ENCODE data around the gene LYSMD1.
A peak's percentile ranks its signal among the peaks of the same experiment; 100 is the strongest.

The LYSMD1 gene

DNA sequence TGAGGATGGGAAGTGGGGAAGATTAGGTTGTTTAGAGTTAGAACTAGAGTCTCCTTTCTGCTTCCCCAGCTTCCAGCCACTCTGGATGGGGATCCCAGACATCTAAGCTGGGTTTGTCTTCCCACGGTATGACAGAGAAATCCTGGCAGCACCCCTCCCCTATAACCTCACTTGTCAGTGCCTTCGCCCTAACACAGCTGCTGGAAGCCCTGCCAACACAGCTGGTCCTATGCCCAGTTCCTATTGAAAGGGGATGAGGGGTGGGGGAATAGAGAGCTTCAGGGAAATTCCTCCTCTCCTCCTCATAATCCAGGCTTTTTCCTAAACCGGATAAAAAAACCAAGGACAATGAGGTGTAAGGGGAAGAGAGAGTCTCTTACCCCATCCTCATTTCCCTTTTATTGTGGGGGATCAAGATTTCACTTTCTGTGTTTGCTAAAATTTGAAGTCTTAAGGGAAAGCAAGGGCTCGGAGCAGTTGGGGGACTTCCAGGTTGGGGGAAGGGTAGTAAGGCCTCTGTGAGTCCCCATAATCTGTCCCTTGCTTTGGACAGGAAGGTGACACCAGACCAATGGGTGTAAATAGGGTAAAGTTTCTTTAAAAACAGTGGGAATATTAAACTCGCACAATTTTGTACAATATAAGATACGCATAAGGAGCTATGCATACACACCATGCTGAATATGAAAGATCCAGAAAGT is 9.5 kb upstream of the LYSMD1 start:
- no peak for DNase-seq

- DNase-seq, result no peak
These were observed 5.5 kb upstream of the LYSMD1 start for GRCh38 chr1:151171190-151171589.

DNA sequence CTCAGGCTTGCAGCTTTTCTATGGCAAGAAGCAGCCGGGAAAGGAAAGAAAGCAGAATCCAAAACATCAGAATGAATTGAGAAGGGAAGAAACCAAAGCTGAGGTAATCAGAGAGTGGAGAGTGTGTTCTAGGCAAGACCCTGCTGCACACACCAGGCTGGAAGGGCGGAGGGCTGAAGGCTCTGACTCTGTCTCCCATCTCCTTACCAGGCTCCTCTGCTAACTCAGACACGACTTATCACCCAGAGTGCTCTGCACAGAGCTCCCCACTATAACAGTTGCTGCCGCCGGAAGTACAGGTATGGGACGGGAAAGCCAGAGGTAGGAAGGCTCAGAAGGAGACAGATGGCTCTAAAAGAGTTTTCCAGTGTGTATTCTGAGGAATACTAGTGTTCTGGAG is 1.4 kb upstream of the LYSMD1 start:
- DNase-seq, result no peak

DNA sequence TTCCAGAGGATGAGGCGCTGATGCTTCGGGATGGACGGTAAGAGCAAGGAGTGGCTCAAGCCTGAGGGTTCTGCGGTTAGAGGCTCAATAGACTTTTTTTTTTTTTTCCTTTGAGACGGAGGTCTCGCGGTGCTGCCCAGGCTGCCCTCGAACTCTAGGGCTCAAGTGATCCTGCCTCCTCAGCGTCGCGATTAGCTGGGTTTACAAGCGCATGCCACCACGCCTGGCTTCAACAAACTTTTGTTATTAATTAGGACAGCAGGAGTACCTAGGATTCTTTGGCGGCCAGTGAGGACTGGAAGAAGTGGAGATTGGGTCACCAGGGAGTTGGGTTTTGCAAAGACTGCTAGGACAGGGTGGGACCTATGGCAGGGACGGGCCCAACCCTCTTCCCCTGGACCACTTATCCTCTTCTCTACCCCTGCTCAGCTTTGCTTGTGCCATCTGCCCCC is 829 bp upstream of the LYSMD1 start:
- DNase-seq, result no peak

GRCh38 chr1:151165281-151165737 is 393 bp downstream of the LYSMD1 start:
- DNase-seq, result no peak

GRCh38 chr1:151164732-151165280 is 896 bp downstream of the LYSMD1 start:
- DNase-seq, result no peak

DNA sequence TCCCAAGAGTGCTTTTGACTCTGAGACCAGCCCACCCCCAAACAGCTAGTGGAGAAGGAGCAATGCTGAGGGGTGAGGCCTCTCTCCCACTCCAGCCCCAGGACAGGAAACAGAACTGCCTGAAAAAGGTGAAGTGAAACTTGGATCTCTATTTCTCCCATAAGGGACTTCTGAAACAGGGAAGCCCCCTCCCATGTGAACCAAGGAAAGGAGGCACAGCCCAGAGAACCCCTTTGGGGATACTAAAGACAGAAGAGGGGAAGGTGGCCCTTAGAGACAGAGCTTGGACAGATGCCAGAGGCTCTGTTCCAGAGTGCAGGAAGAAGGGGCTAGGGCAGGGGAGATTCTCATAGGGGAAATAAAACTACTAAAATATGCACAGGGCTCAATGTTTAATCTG is 6.3 kb downstream of the LYSMD1 start:
- no peak for DNase-seq

DNA sequence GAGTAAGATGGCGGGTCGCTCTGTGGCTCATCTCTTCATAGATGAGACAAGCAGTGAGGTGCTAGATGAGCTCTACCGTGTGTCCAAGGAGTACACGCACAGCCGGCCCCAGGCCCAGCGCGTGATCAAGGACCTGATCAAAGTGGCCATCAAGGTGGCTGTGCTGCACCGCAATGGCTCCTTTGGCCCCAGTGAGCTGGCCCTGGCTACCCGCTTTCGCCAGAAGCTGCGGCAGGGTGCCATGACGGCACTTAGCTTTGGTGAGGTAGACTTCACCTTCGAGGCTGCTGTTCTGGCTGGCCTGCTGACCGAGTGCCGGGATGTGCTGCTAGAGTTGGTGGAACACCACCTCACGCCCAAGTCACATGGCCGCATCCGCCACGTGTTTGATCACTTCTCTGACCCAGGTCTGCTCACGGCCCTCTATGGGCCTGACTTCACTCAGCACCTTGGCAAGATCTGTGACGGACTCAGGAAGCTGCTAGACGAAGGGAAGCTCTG is 6.9 kb downstream of the LYSMD1 start:
- no peak for DNase-seq

DNA sequence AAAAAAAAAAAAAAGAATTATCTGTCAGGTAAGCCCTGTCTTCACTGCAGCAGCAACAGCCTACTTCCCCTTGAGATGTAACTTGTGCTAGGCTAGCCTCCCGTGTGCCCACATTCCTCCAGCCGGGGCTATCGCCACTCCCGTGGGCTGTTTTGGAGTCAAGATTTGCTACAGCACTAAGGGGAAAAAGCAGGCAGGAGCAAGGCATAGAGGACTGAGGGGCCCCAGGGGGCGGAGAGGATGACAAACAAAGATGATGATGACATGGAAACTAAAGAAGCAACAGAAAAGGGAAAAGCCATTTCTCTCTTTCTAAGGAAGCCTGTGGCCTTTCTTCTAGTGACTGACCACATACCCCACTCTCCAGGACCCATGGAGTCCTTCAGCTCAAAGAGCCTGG is 7.4 kb downstream of the LYSMD1 start:
- DNase-seq, result no peak

- no peak for DNase-seq
These were observed 8.6 kb downstream of the LYSMD1 start for GRCh38 chr1:151157067-151157531.

DNA sequence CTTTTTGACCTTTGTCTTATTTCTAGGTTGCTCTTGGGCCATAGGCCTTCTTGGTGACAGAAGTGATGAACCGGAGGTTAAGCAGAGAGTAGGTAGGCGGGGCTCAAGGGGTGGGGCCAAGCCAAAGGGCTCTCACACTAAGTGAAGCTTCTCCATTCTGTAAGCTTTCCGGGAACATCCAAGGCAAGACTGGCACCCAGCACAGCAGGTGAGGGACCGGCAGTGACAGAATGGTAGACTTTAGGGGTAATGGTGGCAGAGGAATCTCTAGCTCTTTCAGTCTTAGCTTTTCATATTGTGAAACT is 9.2 kb downstream of the LYSMD1 start, which contains the start of gene TNFAIP8L2:
TNFAIP8L2 (plus strand) TSS at position 135 of the 305 bp plus-strand sequence. CDS start 2,049 bp downstream, outside the sequence.
- no peak for DNase-seq

GRCh38 chr1:151147665-151148064 is 18.0 kb downstream of the LYSMD1 start:
- no peak for DNase-seq

DNA sequence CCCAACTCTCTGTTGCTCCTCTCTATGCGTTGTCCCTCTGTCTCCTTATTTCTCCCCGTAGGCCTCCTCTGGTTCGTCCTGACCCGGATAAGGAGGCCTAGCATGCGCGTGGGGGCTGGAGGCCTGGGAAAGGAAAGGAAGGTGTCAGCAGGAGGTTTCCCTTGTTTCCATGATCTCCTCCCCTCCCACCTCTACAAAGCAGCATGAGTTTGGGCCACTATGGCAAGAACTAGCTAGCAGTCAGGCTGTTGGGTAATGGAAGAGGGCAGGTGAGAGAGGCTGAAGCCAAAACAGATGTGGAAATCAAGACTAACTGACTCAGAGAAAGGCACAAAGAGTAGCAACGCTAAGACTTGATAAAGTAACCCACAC is 18.6 kb downstream of the LYSMD1 start:
- no peak for DNase-seq

- peak; percentile 96 for DNase-seq
These were observed 19.1 kb downstream of the LYSMD1 start, which contains the start of gene SEMA6C for GRCh38 chr1:151146412-151147131. SEMA6C (minus strand) TSS chr1:151146631; CDS start chr1:151142621, 4,010 bp downstream.

GRCh38 chr1:151146072-151146411 is 19.7 kb downstream of the LYSMD1 start:
- no peak for DNase-seq

GRCh38 chr1:151145304-151146071 is 20.2 kb downstream of the LYSMD1 start:
- peak; percentile 76 for DNase-seq

DNA sequence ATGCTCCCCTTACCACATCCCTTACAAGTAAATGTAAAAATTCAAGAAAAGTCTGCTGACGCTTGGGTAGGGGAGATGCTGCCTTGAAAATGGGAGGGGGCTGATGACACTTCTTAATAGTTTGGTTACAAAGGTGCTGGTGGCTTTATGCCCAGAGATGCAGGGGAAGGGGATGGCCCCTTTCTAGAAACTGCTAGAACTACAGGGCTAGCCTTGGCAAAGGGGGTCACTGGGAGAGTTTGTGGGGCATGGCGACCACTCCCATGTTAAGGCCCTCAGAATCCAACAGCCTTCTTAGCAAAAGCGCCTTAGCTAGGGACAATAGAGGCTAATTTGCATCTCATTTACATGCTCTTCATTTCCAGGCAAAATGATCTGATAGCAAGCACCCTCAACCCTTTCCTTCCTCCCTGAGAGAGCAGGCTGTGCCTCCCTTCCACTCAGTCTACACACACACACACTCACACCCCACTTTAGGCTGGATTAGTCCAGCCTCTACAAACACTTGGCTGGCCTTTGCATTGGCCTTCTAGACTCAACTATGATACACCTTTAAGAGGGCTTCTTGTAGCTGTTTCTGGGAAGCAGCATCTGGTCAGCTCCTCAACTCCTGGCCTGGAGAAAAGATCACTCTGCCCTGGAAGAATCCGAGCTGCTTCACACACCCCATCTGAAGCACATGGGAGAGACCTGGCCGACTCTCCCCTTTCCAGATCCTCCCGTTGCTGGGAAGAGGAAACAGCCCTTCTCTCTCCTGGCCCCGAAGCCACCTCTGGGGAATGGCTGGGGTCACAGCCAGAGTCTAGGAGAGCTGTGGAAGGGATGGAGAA is 21.0 kb downstream of the LYSMD1 start:
- DNase-seq, result peak; percentile 46

DNA sequence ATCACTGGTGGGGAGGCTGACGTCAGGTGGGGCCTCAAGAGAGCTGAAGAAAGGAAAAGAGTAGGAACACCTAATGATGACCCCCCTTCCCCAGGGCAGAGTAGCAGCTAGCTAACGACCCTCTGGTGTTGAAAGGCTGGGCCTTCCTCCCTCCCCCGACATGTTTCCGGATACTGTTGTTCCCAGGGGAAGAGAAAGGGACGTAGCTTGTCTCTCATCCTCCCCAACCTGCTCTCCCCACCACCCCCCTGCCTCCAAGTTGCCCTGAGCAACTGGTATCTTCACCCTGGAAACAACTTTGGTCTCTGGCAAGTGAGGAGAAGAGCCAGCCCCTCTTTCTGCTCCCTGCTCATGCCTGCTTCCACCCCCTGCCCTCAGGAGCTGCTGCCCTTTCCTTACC is 21.7 kb downstream of the LYSMD1 start:
- no peak for DNase-seq

GRCh38 chr1:151143057-151143435 is 22.7 kb downstream of the LYSMD1 start:
- no peak for DNase-seq

DNA sequence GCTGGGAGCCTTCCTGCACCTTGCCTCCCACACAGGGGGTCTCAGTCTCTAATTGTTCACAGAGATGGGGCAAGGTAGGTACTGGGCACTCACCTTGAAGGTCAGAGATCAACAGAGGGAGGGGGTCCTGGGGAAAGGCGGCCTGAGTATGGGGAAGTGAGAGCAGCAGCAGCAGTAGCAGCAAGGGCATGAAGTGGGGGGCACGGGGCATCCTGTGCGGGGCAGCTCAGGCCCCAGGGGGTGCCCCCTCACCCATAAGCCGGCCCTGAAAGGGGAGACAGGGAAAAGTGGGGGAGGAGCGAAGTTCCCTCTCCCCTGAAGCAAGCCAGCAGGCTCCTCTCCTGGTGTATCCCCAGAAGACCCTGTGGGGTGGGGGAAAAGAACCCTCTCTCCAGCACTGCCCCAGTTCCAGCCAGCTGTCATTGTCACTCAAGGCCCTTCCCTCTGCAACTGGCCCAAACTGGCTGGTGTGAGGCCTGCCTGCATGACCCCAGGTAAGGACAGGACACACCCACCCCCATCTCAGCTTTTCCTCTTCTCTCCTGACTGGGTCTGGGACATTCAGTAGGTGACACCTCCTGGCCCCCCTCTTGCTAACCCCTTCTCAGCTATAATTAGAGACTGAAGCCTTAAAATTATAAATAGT is 23.2 kb downstream of the LYSMD1 start:
- no peak for DNase-seq

- DNase-seq, result no peak
These were observed 27.9 kb downstream of the LYSMD1 start for GRCh38 chr1:151137789-151138188.
